ENCODE results near the gene STARD3.

DNA sequence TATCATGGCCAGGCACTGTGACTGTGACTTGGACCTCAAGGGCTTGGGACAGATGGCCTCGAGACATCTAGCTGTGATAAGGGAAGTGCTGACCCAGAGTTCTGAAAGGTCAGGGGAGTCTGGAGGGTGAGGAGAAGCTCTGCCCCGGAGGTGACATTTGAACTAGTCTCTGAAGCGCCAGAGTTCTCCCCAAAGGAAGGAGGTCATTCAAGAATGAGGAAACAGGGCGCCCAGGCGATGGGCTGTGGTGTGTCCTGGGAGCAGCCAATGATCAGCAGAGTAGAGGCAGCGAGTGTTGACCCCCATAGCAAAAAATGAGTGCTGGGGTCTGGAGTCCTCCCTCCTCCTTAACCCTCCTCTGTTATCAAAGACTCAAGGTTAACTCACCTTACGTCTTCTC, 4.9 kb downstream of the STARD3 start:
- TF ChIP-seq, protein P1, sequence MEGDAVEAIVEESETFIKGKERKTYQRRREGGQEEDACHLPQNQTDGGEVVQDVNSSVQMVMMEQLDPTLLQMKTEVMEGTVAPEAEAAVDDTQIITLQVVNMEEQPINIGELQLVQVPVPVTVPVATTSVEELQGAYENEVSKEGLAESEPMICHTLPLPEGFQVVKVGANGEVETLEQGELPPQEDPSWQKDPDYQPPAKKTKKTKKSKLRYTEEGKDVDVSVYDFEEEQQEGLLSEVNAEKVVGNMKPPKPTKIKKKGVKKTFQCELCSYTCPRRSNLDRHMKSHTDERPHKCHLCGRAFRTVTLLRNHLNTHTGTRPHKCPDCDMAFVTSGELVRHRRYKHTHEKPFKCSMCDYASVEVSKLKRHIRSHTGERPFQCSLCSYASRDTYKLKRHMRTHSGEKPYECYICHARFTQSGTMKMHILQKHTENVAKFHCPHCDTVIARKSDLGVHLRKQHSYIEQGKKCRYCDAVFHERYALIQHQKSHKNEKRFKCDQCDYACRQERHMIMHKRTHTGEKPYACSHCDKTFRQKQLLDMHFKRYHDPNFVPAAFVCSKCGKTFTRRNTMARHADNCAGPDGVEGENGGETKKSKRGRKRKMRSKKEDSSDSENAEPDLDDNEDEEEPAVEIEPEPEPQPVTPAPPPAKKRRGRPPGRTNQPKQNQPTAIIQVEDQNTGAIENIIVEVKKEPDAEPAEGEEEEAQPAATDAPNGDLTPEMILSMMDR (IDR thresholded peaks at IDR 0.05; ENCODE audit: low read length) = no peak
- TF ChIP-seq EZH2 (IDR thresholded peaks at IDR 0.05; ENCODE audit: borderline replicate concordance, low read length) = no peak
